MM.1S (cell line): ENCODE measurements around the gene PPP1R26.

Source experiments
- EZH2phosphoT487 ChIP-seq: fragments of 300-600 bp; sonication (generic); IDR thresholded peaks from 2 replicates; pipeline ENCODE4 v1.6.1; 2018; ENCODE audit warnings: antibody characterized with exemption, low read length
- TF ChIP-seq, protein P1 (sequence below): fragments of 300-600 bp; sonication (generic); IDR thresholded peaks from 2 replicates; pipeline ENCODE4 v1.5.1; 2016; ENCODE audit warnings: antibody characterized with exemption, low read length, mixed read lengths

DNA sequence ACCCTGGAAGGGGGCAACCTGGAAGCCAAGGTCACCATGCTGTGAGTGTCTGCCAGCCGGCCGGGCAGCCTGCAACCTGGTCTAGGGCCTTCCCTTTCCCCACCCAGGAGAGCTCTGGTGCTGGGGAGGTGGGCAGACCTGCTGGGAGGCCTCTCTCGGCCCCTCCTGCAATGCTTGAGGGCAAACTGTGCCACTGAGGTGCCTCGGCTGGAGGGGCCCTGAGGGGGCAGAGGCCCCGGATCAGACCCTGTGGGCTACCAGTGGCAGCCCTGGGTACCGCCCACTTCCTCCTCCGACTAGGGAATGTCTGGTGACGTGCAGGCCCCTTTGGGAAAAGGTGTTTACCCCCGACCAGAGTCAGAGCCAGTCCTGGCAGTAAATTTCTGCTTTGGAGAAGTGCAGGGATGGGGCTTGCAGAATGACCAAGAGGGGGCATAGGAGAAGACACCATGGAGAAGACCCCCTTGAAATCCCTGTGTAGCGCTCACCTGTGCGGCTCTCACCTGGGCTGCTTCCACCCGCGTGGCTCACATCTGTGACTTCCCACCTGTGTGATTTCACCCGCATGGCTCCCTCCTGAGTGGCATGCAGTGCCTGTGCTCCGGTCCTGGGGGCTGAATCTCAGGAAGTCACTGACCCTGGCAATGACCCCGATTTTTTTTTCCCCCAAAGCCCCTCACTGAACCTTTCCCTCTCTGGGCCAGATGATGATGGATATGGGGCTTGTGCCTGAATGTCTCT lies 42.7 kb downstream of the PPP1R26 start:
- no peak for TF ChIP-seq EZH2phosphoT487
- TF ChIP-seq, protein P1, sequence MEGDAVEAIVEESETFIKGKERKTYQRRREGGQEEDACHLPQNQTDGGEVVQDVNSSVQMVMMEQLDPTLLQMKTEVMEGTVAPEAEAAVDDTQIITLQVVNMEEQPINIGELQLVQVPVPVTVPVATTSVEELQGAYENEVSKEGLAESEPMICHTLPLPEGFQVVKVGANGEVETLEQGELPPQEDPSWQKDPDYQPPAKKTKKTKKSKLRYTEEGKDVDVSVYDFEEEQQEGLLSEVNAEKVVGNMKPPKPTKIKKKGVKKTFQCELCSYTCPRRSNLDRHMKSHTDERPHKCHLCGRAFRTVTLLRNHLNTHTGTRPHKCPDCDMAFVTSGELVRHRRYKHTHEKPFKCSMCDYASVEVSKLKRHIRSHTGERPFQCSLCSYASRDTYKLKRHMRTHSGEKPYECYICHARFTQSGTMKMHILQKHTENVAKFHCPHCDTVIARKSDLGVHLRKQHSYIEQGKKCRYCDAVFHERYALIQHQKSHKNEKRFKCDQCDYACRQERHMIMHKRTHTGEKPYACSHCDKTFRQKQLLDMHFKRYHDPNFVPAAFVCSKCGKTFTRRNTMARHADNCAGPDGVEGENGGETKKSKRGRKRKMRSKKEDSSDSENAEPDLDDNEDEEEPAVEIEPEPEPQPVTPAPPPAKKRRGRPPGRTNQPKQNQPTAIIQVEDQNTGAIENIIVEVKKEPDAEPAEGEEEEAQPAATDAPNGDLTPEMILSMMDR = no peak
